Testis (tissue), 3 donors: ENCODE results near the gene ABCB9. TPM values are rescaled to one million over a fixed set of nuclear protein-coding genes. Genes with fewer than 3 reads are reported as not detected.

Experiments
- DNase-seq: peaks from one replicate; pipeline ENCODE4 v3.0.0-alpha.2; 2019
- H3K27ac ChIP-seq, 2 donors: fragments of 200-600 bp; sonication (generic); one replicate each; pipeline ENCODE4 v1.5.1; 2019
- H3K27me3 ChIP-seq: fragments of 200-600 bp; sonication (generic); one replicate; pipeline ENCODE4 v1.5.1; 2019
- H3K36me3 ChIP-seq: fragments of 200-600 bp; sonication (generic); one replicate; pipeline ENCODE4 v1.5.1; 2017; ENCODE audit warnings: low read depth; ENCODE audit errors: missing control alignments
- H3K4me1 ChIP-seq: fragments of 200-600 bp; sonication (generic); one replicate; pipeline ENCODE4 v1.5.1; 2019
- H3K4me3 ChIP-seq, 2 donors: fragments of 200-600 bp; sonication (generic); one replicate each; pipeline ENCODE4 v1.5.1; 2017 to 2019
- H3K9me3 ChIP-seq: fragments of 200-600 bp; sonication (generic); one replicate; pipeline ENCODE4 v1.5.1; 2017
- POLR2A ChIP-seq: fragments of 450-650 bp; IDR thresholded peaks from one replicate; pipeline ENCODE4 v1.6.1; 2017; ENCODE audit warnings: antibody characterized with exemption, mild to moderate bottlenecking, moderate library complexity
- whole genome bisulfite sequencing, 2 donors: methylation state at CpG; one replicate each; pipeline ENCODE4 v1.1.5; 2018; 5-methylcytosine and 5-hydroxymethylcytosine counted together
- intact Hi-C: fragments of 100-400 bp; cut with DNase I; formaldehyde crosslinking; loops from one replicate; pipeline ENCODE4 v1.15.1; 2023; ENCODE audit warnings: low total_unique reads
- polyA plus RNA-seq: library from polyadenylated mRNA; stranded (reverse); fragments of 350-450 nt; fragmentation: Illumina TruSeq; extraction: RNeasy Lipid Tissue Mini Kit (QIAGEN cat#74804); gene quantifications from one replicate; pipeline ENCODE4 v1.2.3, GENCODE V29; 2014; ENCODE audit warnings: low read depth, low replicate concordance; ENCODE audit not compliant: insufficient read depth
- total RNA-seq, 2 donors: library from RNA; depleted of rRNA; stranded (reverse); fragments of >200 nt; gene quantifications; one replicate each; pipeline ENCODE4 v1.2.3, GENCODE V29; 2016
- TF ChIP-seq, protein P1 (sequence below), 3 experiments: fragments of 450-650 bp in 2 of 3; fragments of 200-600 bp in 1 of 3; sonication (generic) in 1 of 3; IDR thresholded peaks; one replicate each; pipeline ENCODE4 v1.5.1; 2016 to 2019; ENCODE audit warnings: antibody characterized with exemption in 3 of 3, mild to moderate bottlenecking in 2 of 3, moderate library complexity in 1 of 3

Gene ABCB9
- total and polyA plus RNA-seq, 3 donors from 2014 or later = 41.6 to 82.8 (median 75.3) TPM

DNA sequence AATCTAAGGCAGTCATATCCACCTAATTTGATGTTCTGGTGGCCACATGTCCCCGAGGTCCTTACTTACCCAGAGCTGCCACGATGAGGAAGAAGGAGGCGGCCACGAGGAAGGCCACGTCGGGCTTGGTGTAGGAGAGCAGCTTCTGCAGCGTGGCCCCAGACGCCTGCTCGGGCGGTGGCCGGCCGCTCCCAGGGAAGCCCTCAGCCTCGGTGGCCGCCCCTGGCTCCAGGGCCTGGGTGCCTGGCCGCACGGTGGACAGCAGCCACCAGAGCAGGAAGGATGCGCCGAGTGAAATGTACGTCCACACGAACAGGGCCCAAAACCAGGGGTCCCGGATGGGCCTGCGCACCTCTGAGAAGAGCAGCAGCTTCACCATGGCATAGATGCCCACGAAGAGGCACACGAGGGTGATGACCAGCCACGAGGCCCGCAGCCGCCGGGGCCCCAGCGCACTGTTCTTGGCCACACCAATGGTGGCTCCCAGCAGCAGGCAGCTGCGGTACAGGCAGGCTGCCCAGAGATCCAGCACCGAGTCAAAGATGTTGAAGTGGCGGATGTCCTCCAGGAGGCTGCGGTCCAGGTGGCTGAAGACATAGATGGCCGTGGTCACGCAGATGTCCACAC is 6.6 kb downstream of the ABCB9 start:
- Histone ChIP-seq H3K36me3 (no peaks in the 10 kb centered on the region), H3K27me3 (no peaks in the 10 kb centered on the region), H3K4me1 (peaks cover 31% of the 10 kb centered on the region), H3K27ac (no peak overlapping the region), H3K4me3 (no peak overlapping the region), H3K9me3 (no peaks in the 10 kb centered on the region)
- no peak for TF ChIP-seq POLR2A
- TF ChIP-seq, protein P1, sequence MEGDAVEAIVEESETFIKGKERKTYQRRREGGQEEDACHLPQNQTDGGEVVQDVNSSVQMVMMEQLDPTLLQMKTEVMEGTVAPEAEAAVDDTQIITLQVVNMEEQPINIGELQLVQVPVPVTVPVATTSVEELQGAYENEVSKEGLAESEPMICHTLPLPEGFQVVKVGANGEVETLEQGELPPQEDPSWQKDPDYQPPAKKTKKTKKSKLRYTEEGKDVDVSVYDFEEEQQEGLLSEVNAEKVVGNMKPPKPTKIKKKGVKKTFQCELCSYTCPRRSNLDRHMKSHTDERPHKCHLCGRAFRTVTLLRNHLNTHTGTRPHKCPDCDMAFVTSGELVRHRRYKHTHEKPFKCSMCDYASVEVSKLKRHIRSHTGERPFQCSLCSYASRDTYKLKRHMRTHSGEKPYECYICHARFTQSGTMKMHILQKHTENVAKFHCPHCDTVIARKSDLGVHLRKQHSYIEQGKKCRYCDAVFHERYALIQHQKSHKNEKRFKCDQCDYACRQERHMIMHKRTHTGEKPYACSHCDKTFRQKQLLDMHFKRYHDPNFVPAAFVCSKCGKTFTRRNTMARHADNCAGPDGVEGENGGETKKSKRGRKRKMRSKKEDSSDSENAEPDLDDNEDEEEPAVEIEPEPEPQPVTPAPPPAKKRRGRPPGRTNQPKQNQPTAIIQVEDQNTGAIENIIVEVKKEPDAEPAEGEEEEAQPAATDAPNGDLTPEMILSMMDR (IDR thresholded peaks at IDR 0.05) = no peak
- no peak for DNase-seq
- 92 to 93% methylated on average over 28 to 35 of the region's 35 CpGs for WGBS, 2 donors
- intact Hi-C loops = no loop called here

DNA sequence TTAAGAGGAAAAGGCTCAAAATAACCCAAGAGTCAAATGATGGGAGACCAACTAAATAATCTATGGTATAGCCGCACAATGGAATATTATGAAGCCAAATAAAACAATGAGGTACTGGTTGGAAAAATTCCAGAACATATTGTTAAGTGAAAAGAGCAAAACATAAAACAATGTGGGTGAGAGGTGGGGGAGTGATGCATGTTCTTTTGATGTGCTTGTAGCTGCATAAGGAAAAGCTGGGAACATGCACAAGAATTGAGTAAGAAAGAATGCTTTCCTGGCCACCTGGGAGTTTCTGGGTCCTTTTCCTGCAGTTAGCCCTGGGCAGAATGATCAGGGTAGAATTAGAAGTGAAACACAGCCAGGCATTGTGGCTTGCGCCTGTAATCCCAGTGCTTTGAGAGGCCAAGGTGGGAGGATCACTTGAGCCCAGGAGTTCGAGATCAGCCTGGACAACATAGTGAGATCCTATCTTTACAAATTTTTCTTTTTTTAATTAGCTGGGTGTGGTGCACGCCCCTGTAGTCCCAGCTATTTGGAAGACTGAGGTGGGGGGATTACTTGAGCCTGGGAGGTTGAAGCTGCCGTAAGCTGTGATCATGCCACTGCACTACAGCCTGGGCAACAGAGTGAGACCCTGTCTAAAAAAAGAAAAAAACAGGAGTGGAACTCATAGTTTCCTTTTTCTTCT is 7.9 kb downstream of the ABCB9 start:
- no peaks in the 10 kb centered on the region for H3K27me3 ChIP-seq
- 70 to 84% methylated on average over 5 of the region's 5 CpGs for WGBS, 2 donors
- intact Hi-C loops = no loop called here
- TF ChIP-seq, protein P1 (IDR thresholded peaks at IDR 0.05) = no peak
- TF ChIP-seq POLR2A = no peak
- no peaks in the 10 kb centered on the region for H3K9me3 ChIP-seq
- peaks cover 19% of the 10 kb centered on the region for H3K4me1 ChIP-seq
- H3K27ac ChIP-seq = peak overlapping the region in 1 of 2 donors; percentile 7
- H3K4me3 ChIP-seq = no peak overlapping the region
- no peak for DNase-seq
- no peaks in the 10 kb centered on the region for H3K36me3 ChIP-seq

DNA sequence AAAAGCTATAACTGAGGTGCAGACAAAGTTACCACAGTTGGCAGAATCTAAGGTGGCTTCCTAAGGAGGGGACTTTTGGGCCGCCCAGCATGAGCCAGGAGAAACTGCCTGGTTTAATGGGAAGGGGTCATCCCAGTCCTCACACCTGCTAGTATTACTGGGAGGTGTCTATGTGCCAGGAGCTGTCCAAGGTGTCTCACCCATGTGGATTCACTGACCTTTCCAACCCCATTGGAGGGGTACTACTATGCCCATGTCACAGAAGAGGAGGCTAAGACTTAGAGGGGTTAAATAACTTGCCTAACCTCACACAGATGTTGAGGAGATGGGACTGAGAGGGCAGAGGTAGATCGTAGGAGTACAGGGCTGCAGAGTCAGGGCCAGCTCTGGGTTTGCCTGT is 10.2 kb downstream of the ABCB9 start:
- Histone ChIP-seq H3K4me3 (no peak overlapping the region), H3K27me3 (no peaks in the 10 kb centered on the region), H3K36me3 (no peaks in the 10 kb centered on the region), H3K9me3 (no peaks in the 10 kb centered on the region), H3K4me1 (no peaks in the 10 kb centered on the region), H3K27ac (no peak overlapping the region)
- DNase-seq = no peak
- intact Hi-C loops = no loop called here
- TF ChIP-seq, protein P1 (IDR thresholded peaks at IDR 0.05) = no peak
- no peak for TF ChIP-seq POLR2A
- 64 to 67% methylated on average over 2 of the region's 2 CpGs for WGBS, 2 donors

DNA sequence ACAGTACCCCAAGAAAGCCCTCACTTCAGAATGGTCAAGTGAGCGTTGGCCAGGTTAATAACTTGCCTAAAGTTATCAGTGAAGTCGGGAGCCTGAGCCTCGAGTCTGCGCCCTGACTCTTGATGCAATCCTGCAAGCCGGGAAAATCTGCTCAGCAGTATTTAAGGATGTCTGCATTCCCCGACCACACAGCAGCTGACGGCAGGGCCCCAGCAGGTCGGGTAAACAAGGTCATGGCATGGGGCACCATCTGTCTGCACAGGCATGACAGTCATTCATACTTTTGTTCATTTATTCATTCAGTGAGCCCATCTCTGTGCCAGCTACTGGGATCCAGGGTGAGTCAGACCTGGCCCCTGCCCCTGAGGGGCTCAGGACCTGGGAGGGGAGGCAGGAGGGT is 11.1 kb downstream of the ABCB9 start:
- Histone ChIP-seq H3K4me3 (no peak overlapping the region), H3K9me3 (no peaks in the 10 kb centered on the region), H3K36me3 (no peaks in the 10 kb centered on the region), H3K4me1 (peaks cover under 1% of the 10 kb centered on the region), H3K27me3 (no peaks in the 10 kb centered on the region), H3K27ac (no peak overlapping the region)
- no peak for TF ChIP-seq POLR2A
- TF ChIP-seq, protein P1 (IDR thresholded peaks at IDR 0.05) = no peak
- 57 to 65% methylated on average over 8 of the region's 8 CpGs for WGBS, 2 donors
- intact Hi-C loops = no loop called here
- no peak for DNase-seq
